Measurements from ENCODE around the gene FAAP20. TPM values are rescaled to one million over a fixed set of nuclear protein-coding genes. Genes with fewer than 3 reads are reported as not detected.

Gene FAAP20
- total and polyA plus RNA-seq, 9 of the 15 experiments (the other 6 are each of a cell fraction or from before 2014, with no cell fraction given): 0.58 to 143 (median 9.9) TPM

DNA sequence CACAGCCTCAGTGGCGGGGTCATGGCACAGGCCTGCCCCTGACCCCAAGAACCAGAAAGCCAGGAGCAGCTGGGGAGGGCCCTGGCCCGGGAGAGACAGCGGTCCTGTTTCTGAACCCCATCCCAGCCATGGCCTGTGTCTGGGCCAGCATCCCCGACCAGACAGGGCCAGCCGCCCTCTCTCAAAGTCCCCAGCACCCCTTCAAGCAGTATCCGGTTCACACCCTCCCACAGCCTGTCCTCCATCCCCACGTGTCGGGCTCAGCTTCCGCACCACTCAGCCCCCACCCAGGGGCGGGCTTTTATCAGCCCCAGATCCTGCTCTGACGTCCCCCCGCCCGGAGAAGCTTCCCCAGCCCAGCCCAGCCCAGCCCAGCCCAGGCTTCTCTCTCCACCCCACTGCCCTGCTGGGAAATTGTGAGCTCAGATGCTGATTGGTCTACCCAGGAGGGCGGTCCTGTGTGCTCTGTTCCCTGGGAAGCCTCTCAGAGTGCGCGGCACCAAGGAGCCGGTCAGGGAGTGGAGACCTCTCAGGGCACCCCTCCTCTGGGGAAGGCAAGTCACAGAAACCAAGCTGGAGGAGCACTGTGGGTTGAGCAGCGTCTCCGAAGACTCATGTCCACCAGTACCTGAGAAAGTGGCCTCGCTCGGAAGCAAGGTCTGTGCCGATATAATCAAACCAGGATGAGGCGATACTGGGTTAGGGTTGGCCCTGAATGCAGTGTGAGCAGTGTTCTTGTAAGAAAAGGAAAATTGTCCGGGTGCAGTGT lies 4.7 kb upstream of the FAAP20 start (continued):
- TF ChIP-seq ZBTB17 (CRISPR knock-in tag; IDR thresholded peaks at IDR 0.05) (peak; percentile 10; the same call in 1 of the 2 replicates), EGR1 (conservative IDR thresholded peaks at IDR 0.05) (peak; percentile 62), SMC3 (conservative IDR thresholded peaks at IDR 0.05; ENCODE audit: insufficient read depth, low read depth, low read length) (peak; percentile 2; the same call in 1 of the 2 replicates), ZNF174 (CRISPR knock-in tag; IDR thresholded peaks at IDR 0.05) (peak; percentile 82; the same call in 1 of the 2 replicates), TEAD1 (CRISPR knock-in tag; IDR thresholded peaks at IDR 0.05) (peak in 1 of 2 experiments; percentile 83; a peak in 1 of 4 replicates), ZNF282 (CRISPR knock-in tag; IDR thresholded peaks at IDR 0.05) (no peak), OTX1 (CRISPR knock-in tag; IDR thresholded peaks at IDR 0.05) (peak; percentile 49; the same call in 1 of the 2 replicates), RAD51 (IDR thresholded peaks at IDR 0.05; ENCODE audit: borderline replicate concordance, low read depth) (peak; percentile 60; the same call in 1 of the 2 replicates), MXI1 (IDR thresholded peaks at IDR 0.05; ENCODE audit: low read depth, low read length) (peak; percentile 71; the same call in 1 of the 2 replicates), GATA2 (CRISPR knock-in tag; IDR thresholded peaks at IDR 0.05) (peak; percentile 58), CXXC5 (CRISPR knock-in tag; IDR thresholded peaks at IDR 0.05) (peak; percentile 75), HNRNPLL (IDR thresholded peaks at IDR 0.05; ENCODE audit: low read depth, low read length, poor library complexity, severe bottlenecking) (peak; percentile 31), RNF2 (IDR thresholded peaks at IDR 0.05) (peak; percentile 59; the same call in 1 of the 2 replicates), RCOR1 (IDR thresholded peaks at IDR 0.05; ENCODE audit: borderline replicate concordance in 1 of 2, low read depth in 2 of 2, low read length in 2 of 2) (peak in 1 of 2 experiments; percentile 11; a peak in 1 of 4 replicates), L3MBTL2 (IDR thresholded peaks at IDR 0.05) (peak; percentile 97)
- TF ChIP-seq, protein P1, sequence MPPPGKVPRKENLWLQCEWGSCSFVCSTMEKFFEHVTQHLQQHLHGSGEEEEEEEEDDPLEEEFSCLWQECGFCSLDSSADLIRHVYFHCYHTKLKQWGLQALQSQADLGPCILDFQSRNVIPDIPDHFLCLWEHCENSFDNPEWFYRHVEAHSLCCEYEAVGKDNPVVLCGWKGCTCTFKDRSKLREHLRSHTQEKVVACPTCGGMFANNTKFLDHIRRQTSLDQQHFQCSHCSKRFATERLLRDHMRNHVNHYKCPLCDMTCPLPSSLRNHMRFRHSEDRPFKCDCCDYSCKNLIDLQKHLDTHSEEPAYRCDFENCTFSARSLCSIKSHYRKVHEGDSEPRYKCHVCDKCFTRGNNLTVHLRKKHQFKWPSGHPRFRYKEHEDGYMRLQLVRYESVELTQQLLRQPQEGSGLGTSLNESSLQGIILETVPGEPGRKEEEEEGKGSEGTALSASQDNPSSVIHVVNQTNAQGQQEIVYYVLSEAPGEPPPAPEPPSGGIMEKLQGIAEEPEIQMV (tag; conservative IDR thresholded peaks at IDR 0.05; ENCODE audit: low read depth): no peak
- TF ChIP-seq, protein P2, sequence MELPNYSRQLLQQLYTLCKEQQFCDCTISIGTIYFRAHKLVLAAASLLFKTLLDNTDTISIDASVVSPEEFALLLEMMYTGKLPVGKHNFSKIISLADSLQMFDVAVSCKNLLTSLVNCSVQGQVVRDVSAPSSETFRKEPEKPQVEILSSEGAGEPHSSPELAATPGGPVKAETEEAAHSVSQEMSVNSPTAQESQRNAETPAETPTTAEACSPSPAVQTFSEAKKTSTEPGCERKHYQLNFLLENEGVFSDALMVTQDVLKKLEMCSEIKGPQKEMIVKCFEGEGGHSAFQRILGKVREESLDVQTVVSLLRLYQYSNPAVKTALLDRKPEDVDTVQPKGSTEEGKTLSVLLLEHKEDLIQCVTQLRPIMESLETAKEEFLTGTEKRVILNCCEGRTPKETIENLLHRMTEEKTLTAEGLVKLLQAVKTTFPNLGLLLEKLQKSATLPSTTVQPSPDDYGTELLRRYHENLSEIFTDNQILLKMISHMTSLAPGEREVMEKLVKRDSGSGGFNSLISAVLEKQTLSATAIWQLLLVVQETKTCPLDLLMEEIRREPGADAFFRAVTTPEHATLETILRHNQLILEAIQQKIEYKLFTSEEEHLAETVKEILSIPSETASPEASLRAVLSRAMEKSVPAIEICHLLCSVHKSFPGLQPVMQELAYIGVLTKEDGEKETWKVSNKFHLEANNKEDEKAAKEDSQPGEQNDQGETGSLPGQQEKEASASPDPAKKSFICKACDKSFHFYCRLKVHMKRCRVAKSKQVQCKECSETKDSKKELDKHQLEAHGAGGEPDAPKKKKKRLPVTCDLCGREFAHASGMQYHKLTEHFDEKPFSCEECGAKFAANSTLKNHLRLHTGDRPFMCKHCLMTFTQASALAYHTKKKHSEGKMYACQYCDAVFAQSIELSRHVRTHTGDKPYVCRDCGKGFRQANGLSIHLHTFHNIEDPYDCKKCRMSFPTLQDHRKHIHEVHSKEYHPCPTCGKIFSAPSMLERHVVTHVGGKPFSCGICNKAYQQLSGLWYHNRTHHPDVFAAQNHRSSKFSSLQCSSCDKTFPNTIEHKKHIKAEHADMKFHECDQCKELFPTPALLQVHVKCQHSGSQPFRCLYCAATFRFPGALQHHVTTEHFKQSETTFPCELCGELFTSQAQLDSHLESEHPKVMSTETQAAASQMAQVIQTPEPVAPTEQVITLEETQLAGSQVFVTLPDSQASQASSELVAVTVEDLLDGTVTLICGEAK (IDR thresholded peaks at IDR 0.05): peak; percentile 64
- TF ChIP-seq, protein P2 (CRISPR knock-in tag; IDR thresholded peaks at IDR 0.05): no peak
